DMS79 treated with DMSO at 0.1 percent for 48 hours (cell line): Measurements from ENCODE around the gene CEP128.

Experiments used
- DNase-seq: peaks from one replicate; lab custom pipeline; 2025; lab: John Stamatoyannopoulos, UW

Gene CEP128

GRCh38 chr14:80664576-80664975 is 277.0 kb downstream of the CEP128 start:
- no peak for DNase-seq

- no peak for DNase-seq
These were observed 278.0 kb downstream of the CEP128 start for GRCh38 chr14:80663541-80663940.

GRCh38 chr14:80659783-80660182 is 281.8 kb downstream of the CEP128 start:
- DNase-seq: no peak

GRCh38 chr14:80658733-80659132 is 282.8 kb downstream of the CEP128 start:
- DNase-seq: no peak

- no peak for DNase-seq
These were observed 283.4 kb downstream of the CEP128 start for GRCh38 chr14:80658155-80658554.

GRCh38 chr14:80653956-80654355 is 287.6 kb downstream of the CEP128 start:
- DNase-seq: no peak

GRCh38 chr14:80645667-80646413 is 295.7 kb downstream of the CEP128 start:
- DNase-seq: no peak

- DNase-seq: no peak
These were observed 296.7 kb downstream of the CEP128 start for GRCh38 chr14:80644826-80645225.

- DNase-seq: no peak
These were observed 302.7 kb downstream of the CEP128 start for GRCh38 chr14:80638620-80639515.

GRCh38 chr14:80637756-80638619 is 303.6 kb downstream of the CEP128 start:
- no peak for DNase-seq

- no peak for DNase-seq
These were observed 305.5 kb downstream of the CEP128 start for GRCh38 chr14:80636071-80636470.

GRCh38 chr14:80634106-80634758 is 307.3 kb downstream of the CEP128 start:
- peak; percentile 14 for DNase-seq

- DNase-seq: no peak
These were observed 311.9 kb downstream of the CEP128 start for GRCh38 chr14:80629606-80630005.

GRCh38 chr14:80628547-80628946 is 313.0 kb downstream of the CEP128 start:
- DNase-seq: no peak

- no peak for DNase-seq
These were observed 313.8 kb downstream of the CEP128 start for GRCh38 chr14:80627745-80628144.

GRCh38 chr14:80624581-80624980 is 317.0 kb downstream of the CEP128 start:
- DNase-seq: no peak

- no peak for DNase-seq
These were observed 319.8 kb downstream of the CEP128 start for GRCh38 chr14:80621701-80622100.

GRCh38 chr14:80620434-80620833 is 321.1 kb downstream of the CEP128 start:
- DNase-seq: no peak

- no peak for DNase-seq
These were observed 322.7 kb downstream of the CEP128 start for GRCh38 chr14:80618751-80619329.

GRCh38 chr14:80615831-80616230 is 325.7 kb downstream of the CEP128 start:
- DNase-seq: no peak

- DNase-seq: no peak
These were observed 332.5 kb downstream of the CEP128 start for GRCh38 chr14:80609055-80609454.
